Thymus (tissue), 11 donors: ENCODE data around the gene RILP. TPM values are rescaled to one million over a fixed set of nuclear protein-coding genes. Genes with fewer than 3 reads are reported as not detected.
"Not testable (repeated sequence)": the region's sequence is repeated elsewhere in the genome, so short reads cannot be mapped to it uniquely, and the experiment has no call there.

Experiments used
- DNase-seq, 9 donors: peaks; one replicate each; pipeline ENCODE4 v3.0.0-alpha.2; 2013; ENCODE audit warnings: low spot score in 9 of 9, low read depth in 6 of 9, missing footprints in 1 of 9
- H3K27ac ChIP-seq, 2 donors: one replicate each; pipeline ENCODE4 v1.5.1; 2013; ENCODE audit warnings: control low read depth in 1 of 2, low read depth in 1 of 2, low read length in 1 of 2, mild to moderate bottlenecking in 1 of 2, moderate library complexity in 1 of 2
- H3K27me3 ChIP-seq, 2 donors: one replicate each; pipeline ENCODE4 v1.5.1; 2013; ENCODE audit warnings: low read length in 1 of 2; ENCODE audit not compliant: control insufficient read depth in 2 of 2, insufficient read depth in 1 of 2
- H3K36me3 ChIP-seq, 2 donors: one replicate each; pipeline ENCODE4 v1.5.1; 2013; ENCODE audit warnings: low read length in 1 of 2, mild to moderate bottlenecking in 1 of 2, moderate library complexity in 1 of 2; ENCODE audit not compliant: control insufficient read depth in 2 of 2, insufficient read depth in 2 of 2
- H3K4me1 ChIP-seq, 2 donors: one replicate each; pipeline ENCODE4 v1.5.1; 2013; ENCODE audit warnings: low read length in 2 of 2; ENCODE audit not compliant: control insufficient read depth in 2 of 2, insufficient read depth in 2 of 2
- H3K4me3 ChIP-seq, 2 donors: one replicate each; pipeline ENCODE4 v1.5.1; 2013; ENCODE audit warnings: low read length in 2 of 2, control low read depth in 1 of 2, mild to moderate bottlenecking in 1 of 2
- H3K9me3 ChIP-seq, 2 donors: one replicate each; pipeline ENCODE4 v1.5.1; 2013; ENCODE audit warnings: low read length in 1 of 2, mild to moderate bottlenecking in 1 of 2; ENCODE audit not compliant: control insufficient read depth in 2 of 2, insufficient read depth in 1 of 2
- WGBS: extraction: QIAGEN DNeasy Blood & Tissue Kit; methylation state at CpG from one replicate; pipeline ENCODE4 v1.1.7; 2013; 5-methylcytosine and 5-hydroxymethylcytosine counted together
- polyA plus RNA-seq: library from polyadenylated mRNA; stranded (reverse); fragments of 200-250 nt; gene quantifications from one replicate; pipeline ENCODE4 v1.2.3, GENCODE V29; 2013
- total RNA-seq: library from RNA; stranded (reverse); fragments of 120-200 nt; gene quantifications from one replicate; pipeline ENCODE4 v1.2.4, GENCODE V29; 2013
- donor health status: healthy.

Gene RILP
- total and polyA plus RNA-seq, 2 donors, result 5.4 to 11.7 TPM

DNA sequence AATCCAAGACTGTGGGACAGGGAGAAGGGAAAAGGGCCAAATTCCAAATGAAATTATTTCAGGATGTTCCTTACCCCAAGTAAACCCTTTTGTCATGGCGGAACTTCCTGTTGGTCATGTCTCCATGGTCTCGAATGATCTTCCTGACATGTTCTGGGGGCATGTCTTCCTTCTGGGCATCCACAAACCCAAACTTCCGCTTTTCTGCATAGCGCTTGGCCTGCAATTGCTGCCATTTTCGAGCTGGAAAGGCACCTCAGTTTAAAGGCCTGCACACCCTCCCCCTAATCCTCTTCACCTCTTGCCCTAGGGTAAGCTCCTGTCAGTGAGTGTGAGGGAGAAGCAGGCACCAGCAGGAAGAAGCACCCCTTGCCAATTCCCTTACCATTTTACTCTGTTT lies 33.8 kb upstream of the RILP start:
- Histone ChIP-seq H3K9me3 (no peaks in the 10 kb centered on the region), H3K36me3 (peaks cover 42 to 51% of the 10 kb centered on the region in 2 donors), H3K4me1 (peaks cover 12 to 17% of the 10 kb centered on the region in 2 donors), H3K27me3 (peaks cover 0 to 2% of the 10 kb centered on the region in 2 donors), H3K4me3 (peak overlapping the region; percentile 99), H3K27ac (no peak overlapping the region)
- 85% methylated on average over 5 of the region's 5 CpGs for WGBS
- DNase-seq, result no peak

DNA sequence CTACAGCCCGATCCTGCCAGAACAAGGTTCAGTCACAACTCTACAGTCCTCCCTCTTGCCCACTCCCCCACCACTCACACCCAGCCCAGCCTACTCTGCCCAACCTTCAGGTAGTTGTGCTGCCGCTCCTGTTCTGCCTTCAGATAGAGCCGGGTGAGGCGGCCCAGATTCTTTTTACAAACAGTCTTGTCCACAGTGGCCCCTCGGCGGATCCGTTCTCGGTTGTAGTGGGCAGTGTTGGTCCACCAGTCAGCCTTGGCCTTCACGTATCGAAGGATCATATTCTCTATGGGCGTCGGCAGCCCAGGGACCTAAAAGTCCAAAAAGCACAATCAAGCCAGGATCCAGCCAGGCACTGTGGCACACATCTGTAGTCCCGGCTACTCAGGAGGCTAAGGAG lies 26.7 kb upstream of the RILP start:
- Histone ChIP-seq H3K27ac (no peak overlapping the region), H3K4me3 (no peak overlapping the region), H3K9me3 (no peaks in the 10 kb centered on the region), H3K36me3 (peaks cover 93 to 97% of the 10 kb centered on the region in 2 donors), H3K4me1 (no peaks in the 10 kb centered on the region), H3K27me3 (no peaks in the 10 kb centered on the region)
- 98% methylated on average over 13 of the region's 13 CpGs for WGBS
- no peak for DNase-seq

DNA sequence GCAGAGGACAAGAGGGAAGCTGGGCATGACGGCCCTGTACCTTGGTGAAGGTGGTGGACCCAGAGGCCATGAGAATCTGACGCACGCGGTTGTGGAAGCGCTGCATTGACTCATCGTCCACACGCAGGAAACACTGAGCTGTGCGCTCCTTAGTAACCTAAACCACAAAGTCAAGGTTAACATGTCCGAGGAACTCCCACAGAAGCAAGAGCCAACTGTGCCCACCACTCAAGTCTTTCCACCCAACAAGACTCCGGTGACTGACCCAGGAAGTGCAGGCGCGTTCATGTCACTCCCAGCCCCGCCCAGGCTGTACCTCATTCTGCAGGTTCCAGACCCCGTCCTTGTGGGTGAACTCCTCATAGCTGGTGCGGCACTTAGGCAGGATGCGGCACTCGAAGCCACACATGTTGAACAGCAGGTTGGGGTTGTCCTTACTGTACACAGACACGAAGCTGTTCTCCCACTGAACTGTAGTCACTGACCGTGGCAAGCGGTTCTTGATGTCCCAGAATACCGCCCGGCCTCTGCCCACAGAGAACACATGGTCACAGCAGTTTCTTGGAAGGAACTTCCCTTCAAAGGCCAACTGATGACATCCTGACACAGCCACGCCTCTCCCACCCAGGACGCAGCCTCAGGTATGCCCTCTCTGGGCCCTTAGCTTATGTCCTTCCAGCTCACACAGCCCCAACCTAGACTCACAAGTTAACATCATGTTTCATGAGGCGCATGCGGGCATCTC lies 23.5 kb upstream of the RILP start:
- H3K27me3 ChIP-seq, result no peaks in the 10 kb centered on the region
- no peak for DNase-seq
- no peak overlapping the region for H3K4me3 ChIP-seq
- H3K36me3 ChIP-seq, result peaks cover 84 to 93% of the 10 kb centered on the region in 2 donors
- H3K4me1 ChIP-seq, result no peaks in the 10 kb centered on the region
- H3K27ac ChIP-seq, result no peak overlapping the region
- H3K9me3 ChIP-seq, result no peaks in the 10 kb centered on the region
- 98% methylated on average over 26 of the region's 26 CpGs for WGBS

DNA sequence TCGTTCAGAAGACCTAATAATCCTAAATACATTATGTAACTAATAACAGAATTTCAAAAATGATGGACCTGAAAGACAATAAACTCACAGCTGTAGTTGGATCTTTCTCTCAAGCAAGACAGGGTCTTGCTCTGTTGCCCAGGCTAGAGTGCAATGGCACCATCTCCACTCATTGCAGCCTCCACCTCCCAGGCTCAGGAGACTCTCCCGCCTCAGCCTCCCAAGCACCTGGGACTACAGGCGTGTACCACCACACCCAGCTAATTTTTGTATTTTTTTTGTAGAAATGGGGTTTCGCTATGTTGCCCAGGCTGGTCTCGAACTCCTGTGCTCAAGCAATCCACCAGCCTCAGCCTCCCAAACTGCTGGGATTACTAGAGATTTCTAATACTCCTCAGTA lies 14.3 kb upstream of the RILP start:
- not testable (repeated sequence) for H3K27ac ChIP-seq, DNase-seq, H3K9me3 ChIP-seq, H3K4me3 ChIP-seq, H3K4me1 ChIP-seq, H3K27me3 ChIP-seq
- peaks cover 79 to 80% of the 10 kb centered on the region in 2 donors for H3K36me3 ChIP-seq
- WGBS, result 99% methylated on average over 5 of the region's 5 CpGs

DNA sequence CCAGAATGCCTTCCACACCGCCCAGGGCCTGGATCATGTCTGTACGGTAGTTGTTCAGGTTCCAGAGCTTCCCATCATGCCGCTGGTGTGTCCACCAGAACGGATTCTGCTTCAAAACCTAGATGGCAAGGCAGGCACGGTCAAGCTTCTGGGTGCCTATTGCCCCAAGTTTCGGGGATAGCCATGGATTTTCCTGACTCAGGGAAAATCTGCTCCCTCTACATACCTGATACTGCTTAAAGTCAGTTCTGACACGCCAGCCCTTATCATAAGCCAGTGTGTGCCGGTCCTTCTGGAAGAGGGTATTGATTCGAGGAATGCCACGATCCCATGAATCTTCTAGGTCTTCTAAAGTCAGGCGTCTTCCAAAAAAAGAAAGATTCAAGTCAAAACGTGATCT lies 11.4 kb upstream of the RILP start:
- Histone ChIP-seq H3K4me3 (no peak overlapping the region), H3K4me1 (no peaks in the 10 kb centered on the region), H3K27ac (no peak overlapping the region), H3K27me3 (no peaks in the 10 kb centered on the region), H3K9me3 (no peaks in the 10 kb centered on the region), H3K36me3 (peaks cover 80 to 86% of the 10 kb centered on the region in 2 donors)
- 98% methylated on average over 12 of the region's 12 CpGs for WGBS
- no peak for DNase-seq

DNA sequence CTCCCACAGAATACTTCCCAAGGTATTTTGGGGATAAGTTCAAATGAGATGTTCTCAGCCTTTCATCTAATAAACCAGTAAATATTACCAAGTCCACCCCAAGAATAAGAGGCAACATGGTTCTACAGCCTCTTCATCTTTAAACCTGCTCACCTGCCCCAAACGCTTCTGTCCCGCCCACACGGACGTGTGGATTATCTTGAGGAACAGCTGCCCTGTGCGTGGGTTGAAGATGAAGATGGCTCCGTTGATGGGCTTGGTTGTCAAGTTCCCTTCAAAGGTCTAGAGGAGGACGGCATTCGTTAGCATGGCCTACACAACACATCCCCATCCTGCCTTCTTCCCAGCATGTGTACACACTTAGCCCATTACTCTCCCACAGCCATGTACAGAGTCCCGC lies 8.4 kb upstream of the RILP start:
- Histone ChIP-seq H3K27me3 (no peaks in the 10 kb centered on the region), H3K36me3 (peaks cover 90 to 91% of the 10 kb centered on the region in 2 donors), H3K9me3 (no peaks in the 10 kb centered on the region), H3K4me3 (no peak overlapping the region), H3K4me1 (no peaks in the 10 kb centered on the region), H3K27ac (no peak overlapping the region)
- DNase-seq, result no peak
- 99% methylated on average over 9 of the region's 9 CpGs for WGBS

DNA sequence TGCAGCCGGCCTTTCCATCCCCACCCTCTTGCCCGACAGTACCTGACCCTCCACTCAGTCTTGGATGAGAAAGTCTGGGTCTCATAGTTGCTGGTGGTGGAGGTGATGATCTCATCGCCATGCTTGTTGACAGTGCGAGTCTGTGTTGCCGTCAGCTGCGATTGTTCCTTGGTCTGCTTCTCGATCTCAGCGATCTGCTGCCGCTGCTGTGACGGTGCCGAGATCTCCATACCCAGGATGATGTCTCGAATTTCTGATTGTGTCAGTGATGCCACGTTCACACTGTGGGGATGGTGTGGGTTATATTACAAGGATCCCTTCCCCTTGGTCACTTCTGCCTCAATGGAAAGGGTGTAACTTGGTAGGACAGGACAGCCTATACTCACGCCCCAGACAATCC lies 4.1 kb upstream of the RILP start:
- Histone ChIP-seq H3K9me3 (no peaks in the 10 kb centered on the region), H3K27me3 (no peaks in the 10 kb centered on the region), H3K27ac (no peak overlapping the region), H3K36me3 (peaks cover 80 to 84% of the 10 kb centered on the region in 2 donors), H3K4me1 (peaks cover 10% of the 10 kb centered on the region in 2 donors), H3K4me3 (no peak overlapping the region)
- no peak for DNase-seq
- WGBS, result 97% methylated on average over 14 of the region's 14 CpGs

DNA sequence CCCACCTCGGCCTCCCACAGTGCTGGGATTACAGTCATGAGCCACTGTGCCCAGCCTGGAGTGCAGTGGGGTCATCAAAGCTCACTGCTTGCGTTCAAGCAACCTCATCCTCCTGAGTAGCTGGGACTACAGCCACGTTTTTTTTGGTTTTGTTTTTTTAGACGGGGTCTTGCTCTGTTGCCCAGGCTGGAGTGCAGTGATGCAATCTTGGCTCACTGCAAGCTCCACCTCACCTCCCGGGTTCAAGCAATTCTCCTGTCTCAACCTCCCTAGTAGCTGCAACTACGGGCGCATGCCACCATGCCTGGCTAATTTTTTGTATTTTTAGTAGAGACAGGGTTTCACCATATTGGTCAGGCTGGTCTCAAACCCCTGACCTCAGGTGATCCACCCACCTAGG lies 3.1 kb upstream of the RILP start:
- WGBS, result 97% methylated on average over 7 of the region's 7 CpGs
- not testable (repeated sequence) for H3K4me3 ChIP-seq, H3K27ac ChIP-seq, DNase-seq, H3K27me3 ChIP-seq, H3K9me3 ChIP-seq
- H3K36me3 ChIP-seq, result peaks cover 71 to 75% of the 10 kb centered on the region in 2 donors
- peaks cover 15 to 19% of the 10 kb centered on the region in 2 donors for H3K4me1 ChIP-seq

DNA sequence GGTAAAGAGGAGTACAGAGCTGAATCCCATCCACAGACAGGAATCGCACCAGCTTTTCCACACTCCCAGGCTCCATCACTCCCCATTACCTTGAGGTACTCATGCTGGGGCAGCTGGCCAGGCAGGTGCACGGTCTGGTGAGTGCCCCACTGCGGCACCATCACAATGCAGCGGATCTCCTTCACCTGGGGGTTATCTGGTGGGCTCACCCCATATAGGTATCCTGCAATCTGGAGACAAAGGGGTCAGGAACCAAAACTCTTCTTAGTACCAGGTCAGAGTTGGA lies 1.8 kb upstream of the RILP start:
- 97% methylated on average over 4 of the region's 4 CpGs for WGBS
- no peak for DNase-seq
- Histone ChIP-seq H3K36me3 (peaks cover 63% of the 10 kb centered on the region in 2 donors), H3K27me3 (peaks cover 0 to 11% of the 10 kb centered on the region in 2 donors), H3K27ac (no peak overlapping the region), H3K4me3 (no peak overlapping the region), H3K9me3 (peaks cover 0 to 1% of the 10 kb centered on the region in 2 donors), H3K4me1 (peaks cover 15 to 21% of the 10 kb centered on the region in 2 donors)
